K562 (cell line): Measurements from ENCODE around the gene PRKAG2. TPM values are rescaled to one million over a fixed set of nuclear protein-coding genes. Genes with fewer than 3 reads are reported as not detected.

Experiments
- BRD9 ChIP-seq: fragments of 450-650 bp; IDR thresholded peaks from 2 replicates; pipeline ENCODE4 v1.6.1; 2018; ENCODE audit warnings: low read depth; ENCODE audit not compliant: partially characterized antibody
- CREM ChIP-seq: IDR thresholded peaks from 2 replicates; pipeline ENCODE4 v1.6.1; 2014; ENCODE audit warnings: antibody characterized with exemption, low read depth
- EHMT2 ChIP-seq: fragments of 450-650 bp; IDR thresholded peaks from 2 replicates; pipeline ENCODE4 v1.6.1; 2018; ENCODE audit warnings: antibody characterized with exemption
- GABPA ChIP-seq: fragments of 200-800 bp; sonication (Bioruptor generic); conservative IDR thresholded peaks from 2 replicates; pipeline ENCODE4 v1.6.1; 2016; ENCODE audit warnings: low read depth, missing genetic modification characterization, missing compliant biosample characterization
- KAT2B ChIP-seq: IDR thresholded peaks from one replicate; pipeline ENCODE4 v1.6.1; 2012; ENCODE audit warnings: low read depth, mild to moderate bottlenecking, control low read depth, inconsistent platforms, low read length, moderate library complexity
- KDM4B ChIP-seq, 2 experiments: fragments of 450-650 bp in 1 of 2; sonication (generic) in 1 of 2; IDR thresholded peaks; 2 replicates each; pipeline ENCODE4 v1.6.1; 2016 to 2017; ENCODE audit warnings: borderline replicate concordance in 2 of 2, antibody characterized with exemption in 1 of 2, low read depth in 1 of 2, mild to moderate bottlenecking in 1 of 2
- MTA1 ChIP-seq: fragments of 450-650 bp; IDR thresholded peaks from 2 replicates; pipeline ENCODE4 v1.6.1; 2017; ENCODE audit warnings: borderline replicate concordance
- NCOA1 ChIP-seq: fragments of 450-650 bp; IDR thresholded peaks from 2 replicates; pipeline ENCODE4 v1.6.1; 2016; ENCODE audit warnings: low read depth
- PHTF2 ChIP-seq: fragments of 250-450 bp; sonication (Bioruptor Pico); IDR thresholded peaks from 2 replicates; pipeline ENCODE4 v1.5.0; 2021; ENCODE audit warnings: mild to moderate bottlenecking
- SP1 ChIP-seq: sonication (generic); formaldehyde crosslinking; IDR thresholded peaks from 2 replicates; pipeline ENCODE4 v1.8.1; 2022; ENCODE audit warnings: mild to moderate bottlenecking, missing genetic modification reagents
- STAT5B ChIP-seq: fragments of 250-450 bp; sonication (Bioruptor Pico); IDR thresholded peaks from 2 replicates; pipeline ENCODE4 v1.8.0; 2021; ENCODE audit warnings: mild to moderate bottlenecking, inconsistent platforms
- TAF9B ChIP-seq: fragments of 450-650 bp; IDR thresholded peaks from 2 replicates; pipeline ENCODE4 v1.6.1; 2018; ENCODE audit warnings: mild to moderate bottlenecking; ENCODE audit not compliant: partially characterized antibody
- TEAD1 ChIP-seq, 2 experiments: fragments of 450-650 bp in 1 of 2; sonication (generic) in 1 of 2; formaldehyde crosslinking; IDR thresholded peaks; 2 replicates each; pipeline versions ENCODE4 v1.4.0 to v1.8.0; 2020 to 2022; ENCODE audit warnings: mild to moderate bottlenecking in 2 of 2, missing genetic modification reagents in 1 of 2
- TEAD4 ChIP-seq, 2 experiments: sonication (generic) in 1 of 2; formaldehyde crosslinking in 1 of 2; IDR thresholded peaks; 2 replicates each; pipeline versions ENCODE4 v1.6.1 to v1.8.0; 2012 to 2022; ENCODE audit warnings: borderline replicate concordance in 1 of 2, inconsistent platforms in 1 of 2, low read length in 1 of 2, mild to moderate bottlenecking in 1 of 2, missing genetic modification reagents in 1 of 2
- TRIM28 ChIP-seq: fragments of 450-650 bp; IDR thresholded peaks from 2 replicates; pipeline ENCODE4 v1.6.1; 2017
- ZBED1 ChIP-seq: IDR thresholded peaks from 2 replicates; pipeline ENCODE4 v1.6.1; 2014
- ZC3H4 ChIP-seq: sonication (generic); formaldehyde crosslinking; IDR thresholded peaks from 2 replicates; pipeline ENCODE4 v1.9.0; 2021; ENCODE audit warnings: missing genetic modification reagents, borderline replicate concordance
- ZNF316 ChIP-seq: fragments of 450-650 bp; IDR thresholded peaks from 2 replicates; pipeline ENCODE4 v1.6.1; 2016
- ZNF644 ChIP-seq: fragments of 200-800 bp; sonication (Bioruptor generic); IDR thresholded peaks from 2 replicates; pipeline ENCODE4 v1.6.1; 2016; ENCODE audit warnings: low read depth, missing genetic modification characterization, missing compliant biosample characterization
- ZNF785 ChIP-seq: fragments of 250-450 bp; sonication (Bioruptor Pico); IDR thresholded peaks from 2 replicates; pipeline ENCODE4 v1.4.0; 2020; ENCODE audit warnings: mild to moderate bottlenecking
- polyA plus RNA-seq, 8 experiments: library from polyadenylated mRNA; depleted of rRNA in 4 of 8; stranded (reverse) in 5 of 8; unstranded in 3 of 8; fragments of >200 nt; fragmentation: Nextera tagmentation in 2 of 8; fragmentation: Illumina TruSeq in 1 of 8; extraction: Ambion mirVana in 2 of 8; extraction: Trizol in 1 of 8; gene quantifications; 2 replicates each; pipeline versions ENCODE4 v1.2.1 to v1.2.3, GENCODE V29; 2011 to 2014; ENCODE audit warnings: inconsistent platforms in 1 of 8, missing spikeins in 1 of 8
- total RNA-seq, 7 experiments: library from RNA; depleted of rRNA in 6 of 7; stranded (reverse); fragments of >200 nt in 6 of 7; fragmentation: Illumina TruSeq in 2 of 7; extraction: Trizol in 2 of 7; gene quantifications; 2 replicates each; pipeline versions ENCODE4 v1.2.1 to v1.2.3, GENCODE V29; 2011 to 2021; ENCODE audit warnings: low replicate concordance in 1 of 7
- TF ChIP-seq, protein P1 (sequence below), 2 experiments: IDR thresholded peaks in 1 of 2; conservative IDR thresholded peaks in 1 of 2; 2 replicates each; pipeline ENCODE4 v1.6.1; 2016; ENCODE audit warnings: low read depth in 2 of 2, mild to moderate bottlenecking in 1 of 2, missing compliant biosample characterization in 1 of 2, missing genetic modification characterization in 1 of 2, moderate library complexity in 1 of 2
- TF ChIP-seq, protein P2 (sequence below): fragments of 450-650 bp; IDR thresholded peaks from 2 replicates; pipeline ENCODE4 v1.6.1; 2017; ENCODE audit warnings: antibody characterized with exemption, mild to moderate bottlenecking

PRKAG2 gene
- total and polyA plus RNA-seq, 9 of the 15 experiments (the other 6 are each of a cell fraction or from before 2014, with no cell fraction given), result 0.99 to 5.6 (median 3.3) TPM

DNA sequence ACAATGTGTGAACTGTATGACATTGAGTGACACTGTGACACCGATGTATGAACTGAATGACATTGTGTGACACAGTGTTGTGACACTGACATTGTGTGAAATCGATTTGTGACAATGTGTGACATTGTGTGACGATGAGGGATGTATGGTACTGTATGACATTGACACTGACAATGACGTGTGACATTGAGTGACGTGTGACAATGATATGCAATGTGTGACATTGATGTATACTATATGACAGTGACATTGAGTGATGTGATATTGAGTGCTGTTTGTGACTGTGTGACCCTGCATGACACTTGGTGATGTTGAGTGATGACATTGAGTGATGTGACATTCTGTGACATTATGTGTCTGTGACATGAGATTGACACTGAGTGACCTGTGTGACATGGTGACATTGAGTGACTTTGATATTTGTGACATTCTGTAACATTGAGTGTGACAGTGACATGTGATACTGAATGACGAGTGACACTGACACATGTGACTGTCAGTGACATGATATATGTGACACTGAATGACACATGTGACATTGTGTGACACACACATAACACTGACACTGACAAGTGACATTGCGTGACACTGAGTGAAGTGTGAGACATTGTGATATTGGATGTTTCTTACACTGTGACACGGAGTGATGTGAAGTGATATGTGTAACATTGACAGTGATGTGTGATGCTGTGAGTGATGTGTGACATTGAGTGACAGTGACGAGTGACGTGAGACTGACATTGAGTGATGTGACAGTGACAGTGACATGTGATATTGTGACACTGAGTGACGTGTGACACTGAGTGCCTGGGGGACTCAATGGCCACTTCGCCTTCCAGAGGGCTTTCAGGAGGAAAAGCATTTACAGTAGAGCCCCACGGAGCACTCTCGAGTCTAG is 167.5 kb downstream of the PRKAG2 start (continued):
- TF ChIP-seq TEAD1 (CRISPR knock-in tag; IDR thresholded peaks at IDR 0.05), result no peak
- TF ChIP-seq, protein P1, sequence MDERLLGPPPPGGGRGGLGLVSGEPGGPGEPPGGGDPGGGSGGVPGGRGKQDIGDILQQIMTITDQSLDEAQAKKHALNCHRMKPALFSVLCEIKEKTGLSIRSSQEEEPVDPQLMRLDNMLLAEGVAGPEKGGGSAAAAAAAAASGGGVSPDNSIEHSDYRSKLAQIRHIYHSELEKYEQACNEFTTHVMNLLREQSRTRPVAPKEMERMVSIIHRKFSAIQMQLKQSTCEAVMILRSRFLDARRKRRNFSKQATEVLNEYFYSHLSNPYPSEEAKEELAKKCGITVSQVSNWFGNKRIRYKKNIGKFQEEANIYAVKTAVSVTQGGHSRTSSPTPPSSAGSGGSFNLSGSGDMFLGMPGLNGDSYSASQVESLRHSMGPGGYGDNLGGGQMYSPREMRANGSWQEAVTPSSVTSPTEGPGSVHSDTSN (CRISPR knock-in tag; IDR thresholded peaks at IDR 0.05; ENCODE audit: low read depth), result peak; percentile 75
- TF ChIP-seq, protein P1 (tag; conservative IDR thresholded peaks at IDR 0.05; ENCODE audit: low read depth), result peak; percentile 99
- no peak for TF ChIP-seq GABPA
- 0 out of 2 replicates have a peak, but pooled peaks have one; percentile 69 for TF ChIP-seq TRIM28
- TF ChIP-seq ZNF785 (CRISPR knock-in tag), result no peak
- TF ChIP-seq CREM, result peak; percentile 41; the same call in 1 of the 2 replicates
- no peak for TF ChIP-seq ZNF316
- no peak for TF ChIP-seq KAT2B
- no peak for TF ChIP-seq PHTF2 (CRISPR knock-in tag)
- TF ChIP-seq, protein P2, sequence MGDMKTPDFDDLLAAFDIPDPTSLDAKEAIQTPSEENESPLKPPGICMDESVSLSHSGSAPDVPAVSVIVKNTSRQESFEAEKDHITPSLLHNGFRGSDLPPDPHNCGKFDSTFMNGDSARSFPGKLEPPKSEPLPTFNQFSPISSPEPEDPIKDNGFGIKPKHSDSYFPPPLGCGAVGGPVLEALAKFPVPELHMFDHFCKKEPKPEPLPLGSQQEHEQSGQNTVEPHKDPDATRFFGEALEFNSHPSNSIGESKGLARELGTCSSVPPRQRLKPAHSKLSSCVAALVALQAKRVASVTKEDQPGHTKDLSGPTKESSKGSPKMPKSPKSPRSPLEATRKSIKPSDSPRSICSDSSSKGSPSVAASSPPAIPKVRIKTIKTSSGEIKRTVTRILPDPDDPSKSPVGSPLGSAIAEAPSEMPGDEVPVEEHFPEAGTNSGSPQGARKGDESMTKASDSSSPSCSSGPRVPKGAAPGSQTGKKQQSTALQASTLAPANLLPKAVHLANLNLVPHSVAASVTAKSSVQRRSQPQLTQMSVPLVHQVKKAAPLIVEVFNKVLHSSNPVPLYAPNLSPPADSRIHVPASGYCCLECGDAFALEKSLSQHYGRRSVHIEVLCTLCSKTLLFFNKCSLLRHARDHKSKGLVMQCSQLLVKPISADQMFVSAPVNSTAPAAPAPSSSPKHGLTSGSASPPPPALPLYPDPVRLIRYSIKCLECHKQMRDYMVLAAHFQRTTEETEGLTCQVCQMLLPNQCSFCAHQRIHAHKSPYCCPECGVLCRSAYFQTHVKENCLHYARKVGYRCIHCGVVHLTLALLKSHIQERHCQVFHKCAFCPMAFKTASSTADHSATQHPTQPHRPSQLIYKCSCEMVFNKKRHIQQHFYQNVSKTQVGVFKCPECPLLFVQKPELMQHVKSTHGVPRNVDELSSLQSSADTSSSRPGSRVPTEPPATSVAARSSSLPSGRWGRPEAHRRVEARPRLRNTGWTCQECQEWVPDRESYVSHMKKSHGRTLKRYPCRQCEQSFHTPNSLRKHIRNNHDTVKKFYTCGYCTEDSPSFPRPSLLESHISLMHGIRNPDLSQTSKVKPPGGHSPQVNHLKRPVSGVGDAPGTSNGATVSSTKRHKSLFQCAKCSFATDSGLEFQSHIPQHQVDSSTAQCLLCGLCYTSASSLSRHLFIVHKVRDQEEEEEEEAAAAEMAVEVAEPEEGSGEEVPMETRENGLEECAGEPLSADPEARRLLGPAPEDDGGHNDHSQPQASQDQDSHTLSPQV, result no peak
- TF ChIP-seq SP1, result no peak
- no peak for TF ChIP-seq ZNF644 (tag)
- TF ChIP-seq MTA1, result no peak
- no peak for TF ChIP-seq STAT5B
- no peak for TF ChIP-seq ZBED1
- TF ChIP-seq NCOA1, result no peak
- peak in 1 of 2 experiments; percentile 99; a peak in 2 of 4 replicates for TF ChIP-seq KDM4B (IDR thresholded peaks at IDR 0.05; ENCODE audit: borderline replicate concordance in 2 of 2, low read depth in 1 of 2)
- TF ChIP-seq EHMT2, result no peak
- TF ChIP-seq ZC3H4 (CRISPR knock-in tag), result no peak
- no peak for TF ChIP-seq TAF9B
- TF ChIP-seq BRD9, result no peak
- peak; percentile 62 for TF ChIP-seq TEAD4 (IDR thresholded peaks at IDR 0.05; ENCODE audit: low read length)
- TF ChIP-seq TEAD4 (CRISPR knock-in tag; IDR thresholded peaks at IDR 0.05; ENCODE audit: borderline replicate concordance), result no peak
